GM12878 (cell line): ENCODE results near the gene SHROOM3. TPM values are rescaled to one million over a fixed set of nuclear protein-coding genes. Genes with fewer than 3 reads are reported as not detected.

Source experiments
- ATAC-seq: fragments of 200-7000 bp; cut with Tn5 transposase; 3 replicates; pipeline ENCODE4 v1.9.1; 2020; ENCODE audit warnings: mild to moderate bottlenecking, moderate library complexity
- BruUV-seq: library from RNA; stranded (reverse); fragments of 400-500 nt; replicated peaks from 2 replicates; lab custom pipeline; 2021; lab: Mats Ljungman, UMichigan
- CTCF ChIA-PET: fragments of 300-600 bp; sonication (Branson Sonifier 250); formaldehyde crosslinking; extraction: SDS; loops from one replicate; lab custom pipeline; 2021; ENCODE audit warnings: inconsistent platforms; lab: Yijun Ruan, JAX
- POLR2A ChIA-PET: fragments of 350-600 bp; formaldehyde crosslinking; extraction: SDS; loops from one replicate; lab custom pipeline; 2021; ENCODE audit warnings: inconsistent platforms; lab: Charles Lee
- RAD21 ChIA-PET: fragments of 300-600 bp; sonication (Branson Sonifier 250); formaldehyde crosslinking; loops from one replicate; lab custom pipeline; 2023; ENCODE audit warnings: antibody characterized with exemption; ENCODE audit not compliant: unreplicated experiment; lab: Charles Lee
- SMC1A ChIA-PET: fragments of 300-600 bp; sonication (Branson Sonifier 250); formaldehyde crosslinking; loops from one replicate; lab custom pipeline; 2023; ENCODE audit not compliant: unreplicated experiment, uncharacterized antibody; lab: Charles Lee
- DNase-seq: peaks from one replicate; pipeline ENCODE4 v3.0.0-alpha.2; 2011; ENCODE audit warnings: low read depth, low spot score
- FAIRE-seq: peaks from 3 replicates; lab custom pipeline; 2011; peaks lifted over from hg19 to GRCh38; lab: Jason Lieb, UNC
- H2AFZ ChIP-seq: 2 replicates; pipeline ENCODE4 v1.6.0; 2011; ENCODE audit warnings: low read depth, low read length, control low read depth; ENCODE audit not compliant: control insufficient read depth
- H3K27ac ChIP-seq: 2 replicates; pipeline ENCODE4 v1.5.1; 2011; ENCODE audit warnings: control low read depth; ENCODE audit not compliant: control insufficient read depth, insufficient read depth
- H3K27me3 ChIP-seq, 2 experiments: replicated peaks in 1 of 2; 2 replicates each; pipeline versions ENCODE4 v1.6.0 to v1.6.1; 2011; ENCODE audit warnings: low read length in 1 of 2; ENCODE audit not compliant: control insufficient read depth in 2 of 2, insufficient read depth in 2 of 2
- H3K36me3 ChIP-seq, 2 experiments: 2 replicates each; pipeline ENCODE4 v1.5.1; 2011; ENCODE audit warnings: low read length in 1 of 2; ENCODE audit not compliant: control insufficient read depth in 2 of 2, insufficient read depth in 2 of 2
- H3K4me1 ChIP-seq: 2 replicates; pipeline ENCODE4 v1.6.1; 2011; ENCODE audit warnings: mild to moderate bottlenecking, low read length, moderate library complexity, mixed read lengths; ENCODE audit not compliant: control insufficient read depth, insufficient read depth
- H3K4me2 ChIP-seq: 2 replicates; pipeline ENCODE4 v1.6.0; 2011; ENCODE audit warnings: control low read depth; ENCODE audit not compliant: control insufficient read depth, insufficient read depth
- H3K4me3 ChIP-seq: fragments of 200-600 bp; sonication (generic); 2 replicates; pipeline ENCODE4 v1.5.1; 2016
- H3K79me2 ChIP-seq: 2 replicates; pipeline ENCODE4 v1.6.0; 2011; ENCODE audit warnings: low read length; ENCODE audit not compliant: control insufficient read depth, insufficient read depth
- H3K9ac ChIP-seq: 2 replicates; pipeline ENCODE4 v1.8.0; 2011; ENCODE audit warnings: low read length, control low read depth, mixed read lengths; ENCODE audit not compliant: control insufficient read depth, insufficient read depth
- H3K9me3 ChIP-seq: replicated peaks from 3 replicates; pipeline ENCODE4 v1.5.1; 2011; ENCODE audit warnings: mild to moderate bottlenecking, low read length; ENCODE audit not compliant: control insufficient read depth, insufficient read depth
- H4K20me1 ChIP-seq: 2 replicates; pipeline ENCODE4 v1.6.0; 2011; ENCODE audit not compliant: control insufficient read depth, insufficient read depth
- ASH2L ChIP-seq: fragments of 300-600, 200-600 bp; sonication (generic); IDR thresholded peaks from 2 replicates; pipeline ENCODE4 v1.6.1; 2017; ENCODE audit warnings: low read depth, mild to moderate bottlenecking, borderline replicate concordance
- BACH1 ChIP-seq: fragments of 450-650 bp; IDR thresholded peaks from 2 replicates; pipeline ENCODE4 v1.6.1; 2017; ENCODE audit warnings: mild to moderate bottlenecking, borderline replicate concordance
- CHD2 ChIP-seq: IDR thresholded peaks from 2 replicates; pipeline ENCODE4 v1.6.1; 2011; ENCODE audit warnings: low read depth, low read length, improper control_type of control experiment, borderline replicate concordance
- DPF2 ChIP-seq: fragments of 450-650 bp; IDR thresholded peaks from 2 replicates; pipeline ENCODE4 v1.6.1; 2017; ENCODE audit warnings: mild to moderate bottlenecking
- FOXM1 ChIP-seq: IDR thresholded peaks from 2 replicates; pipeline ENCODE4 v1.6.1; 2012; ENCODE audit warnings: low read depth, mild to moderate bottlenecking, inconsistent platforms, low read length, moderate library complexity
- GABPA ChIP-seq: IDR thresholded peaks from 2 replicates; pipeline ENCODE4 v1.6.1; 2014; ENCODE audit warnings: antibody characterized with exemption, low read depth, mild to moderate bottlenecking, inconsistent platforms
- HDGF ChIP-seq: fragments of 450-650 bp; IDR thresholded peaks from 2 replicates; pipeline ENCODE4 v1.6.1; 2016; ENCODE audit warnings: antibody characterized with exemption
- IRF4 ChIP-seq: IDR thresholded peaks from 2 replicates; pipeline ENCODE4 v1.6.1; 2011; ENCODE audit warnings: low read depth, low read length
- MAX ChIP-seq: IDR thresholded peaks from 2 replicates; pipeline ENCODE4 v1.6.1; 2012; ENCODE audit warnings: low read depth, low read length, improper control_type of control experiment
- MYC ChIP-seq: IDR thresholded peaks from 2 replicates; pipeline ENCODE4 v1.6.1; 2011; ENCODE audit warnings: mild to moderate bottlenecking, low read length, moderate library complexity, inconsistent platforms; ENCODE audit not compliant: insufficient read depth, insufficient replicate concordance, insufficient read length, severe bottlenecking
- NR2F1 ChIP-seq: fragments of 450-650 bp; conservative IDR thresholded peaks from 2 replicates; pipeline ENCODE4 v1.6.1; 2017; ENCODE audit warnings: mild to moderate bottlenecking
- PRDM15 ChIP-seq: fragments of 450-650 bp; formaldehyde crosslinking; IDR thresholded peaks from 2 replicates; pipeline ENCODE4 v1.4.0; 2020; ENCODE audit warnings: mild to moderate bottlenecking, moderate library complexity
- RCOR1 ChIP-seq: conservative IDR thresholded peaks from 2 replicates; pipeline ENCODE4 v1.6.1; 2012; ENCODE audit warnings: low read depth, low read length, improper control_type of control experiment
- SP1 ChIP-seq: IDR thresholded peaks from one replicate; pipeline ENCODE4 v1.6.1; 2011; ENCODE audit warnings: low read depth, low read length
- SRF ChIP-seq, 2 experiments: IDR thresholded peaks; 2 replicates each; pipeline ENCODE4 v1.6.1; 2011; ENCODE audit warnings: low read depth in 2 of 2, low read length in 2 of 2, mild to moderate bottlenecking in 1 of 2, moderate library complexity in 1 of 2
- WGBS: methylation state at CpG from one replicate; pipeline ENCODE4 v1.1.6; 2016; ENCODE audit warnings: low lambda C conversion rate; ENCODE audit not compliant: insufficient replicate concordance, insufficient coverage; ENCODE audit errors: missing lambda C conversion rate; 5-methylcytosine and 5-hydroxymethylcytosine counted together
- in situ Hi-C: fragments of 300-500 bp; cut with MboI; formaldehyde crosslinking; loops from 9 replicates; pipeline ENCODE4 v1.14.3; 2018; ENCODE audit warnings: mixed read lengths
- intact Hi-C: fragments of 100-400 bp; cut with micrococcal nuclease; formaldehyde crosslinking; loops from one replicate; pipeline ENCODE4 v1.14.2; 2022; ENCODE audit not compliant: unreplicated experiment
- polyA plus RNA-seq, 11 experiments: library from polyadenylated mRNA; depleted of rRNA in 4 of 11; unstranded in 6 of 11; stranded (reverse) in 5 of 11; fragments of >200 nt; fragmentation: Nextera tagmentation in 4 of 11; fragmentation: Illumina TruSeq in 1 of 11; extraction: Ambion mirVana in 4 of 11; extraction: Trizol in 1 of 11; gene quantifications; 1 replicate in 1 of 11; 2 replicates in 10 of 11; pipeline versions ENCODE4 v1.2.1 to v1.2.3, GENCODE V29; 2011 to 2016; ENCODE audit warnings: inconsistent platforms in 2 of 11, missing spikeins in 2 of 11, low read depth in 1 of 11
- total RNA-seq, 4 experiments: library from RNA; depleted of rRNA in 3 of 4; stranded (reverse); fragments of >200 nt in 3 of 4; fragmentation: Illumina TruSeq in 1 of 4; extraction: Trizol in 1 of 4; gene quantifications; 2 replicates each; pipeline versions ENCODE4 v1.2.1 to v1.2.3, GENCODE V29; 2013 to 2021
- TF ChIP-seq, protein P1 (sequence below): fragments of 450-650 bp; IDR thresholded peaks from 2 replicates; pipeline ENCODE4 v1.6.1; 2017; ENCODE audit warnings: mild to moderate bottlenecking, moderate library complexity

Gene SHROOM3
- total and polyA plus RNA-seq, 10 of the 15 experiments (the other 5 are each of a cell fraction or from before 2014, with no cell fraction given): under 0.01 to 0.29 (median 0.08) TPM; not detected in 1

GRCh38 chr4:76821641-76822040, 386.6 kb downstream of the SHROOM3 start:
- FAIRE-seq (no peak), DNase-seq (no peak), ATAC-seq (no peak)
- in situ Hi-C loops (no loop called here), intact Hi-C loops (no loop called here)
- CTCF ChIA-PET: interaction anchor here (0.5 kb wide), 1 partner anchor 160 kb away, joined by 4 read pairs; no protein-coding TSS in a partner anchor
- no TSS peak for BruUV-seq
- Histone ChIP-seq H3K27ac (no peak overlapping the region), H2AFZ (no peak overlapping the region), H3K4me1 (no peaks in the 10 kb centered on the region), H3K9me3 (no peaks in the 10 kb centered on the region), H3K4me2 (no peak overlapping the region), H3K36me3 (no peaks in the 10 kb centered on the region), H3K9ac (no peak overlapping the region), H3K79me2 (no peaks in the 10 kb centered on the region), H4K20me1 (no peaks in the 10 kb centered on the region), H3K4me3 (no peak overlapping the region), H3K27me3 (no peaks in the 10 kb centered on the region)
- POLR2A ChIA-PET: no interaction called here
- SMC1A ChIA-PET: no interaction called here
- 0% methylated on average over 1 of the region's 1 CpG for WGBS
- RAD21 ChIA-PET: no interaction called here
- TF ChIP-seq RCOR1 (no peak), HDGF (no peak), MAX (no peak), CHD2 (no peak), SP1 (no peak), NR2F1 (no peak), IRF4 (no peak), DPF2 (no peak), BACH1 (no peak), MYC (no peak), FOXM1 (no peak), ASH2L (no peak), SRF (IDR thresholded peaks at IDR 0.05; ENCODE audit: low read depth in 2 of 2, low read length in 2 of 2) (no peak), GABPA (no peak), PRDM15 (CRISPR knock-in tag) (no peak)
- TF ChIP-seq, protein P1, sequence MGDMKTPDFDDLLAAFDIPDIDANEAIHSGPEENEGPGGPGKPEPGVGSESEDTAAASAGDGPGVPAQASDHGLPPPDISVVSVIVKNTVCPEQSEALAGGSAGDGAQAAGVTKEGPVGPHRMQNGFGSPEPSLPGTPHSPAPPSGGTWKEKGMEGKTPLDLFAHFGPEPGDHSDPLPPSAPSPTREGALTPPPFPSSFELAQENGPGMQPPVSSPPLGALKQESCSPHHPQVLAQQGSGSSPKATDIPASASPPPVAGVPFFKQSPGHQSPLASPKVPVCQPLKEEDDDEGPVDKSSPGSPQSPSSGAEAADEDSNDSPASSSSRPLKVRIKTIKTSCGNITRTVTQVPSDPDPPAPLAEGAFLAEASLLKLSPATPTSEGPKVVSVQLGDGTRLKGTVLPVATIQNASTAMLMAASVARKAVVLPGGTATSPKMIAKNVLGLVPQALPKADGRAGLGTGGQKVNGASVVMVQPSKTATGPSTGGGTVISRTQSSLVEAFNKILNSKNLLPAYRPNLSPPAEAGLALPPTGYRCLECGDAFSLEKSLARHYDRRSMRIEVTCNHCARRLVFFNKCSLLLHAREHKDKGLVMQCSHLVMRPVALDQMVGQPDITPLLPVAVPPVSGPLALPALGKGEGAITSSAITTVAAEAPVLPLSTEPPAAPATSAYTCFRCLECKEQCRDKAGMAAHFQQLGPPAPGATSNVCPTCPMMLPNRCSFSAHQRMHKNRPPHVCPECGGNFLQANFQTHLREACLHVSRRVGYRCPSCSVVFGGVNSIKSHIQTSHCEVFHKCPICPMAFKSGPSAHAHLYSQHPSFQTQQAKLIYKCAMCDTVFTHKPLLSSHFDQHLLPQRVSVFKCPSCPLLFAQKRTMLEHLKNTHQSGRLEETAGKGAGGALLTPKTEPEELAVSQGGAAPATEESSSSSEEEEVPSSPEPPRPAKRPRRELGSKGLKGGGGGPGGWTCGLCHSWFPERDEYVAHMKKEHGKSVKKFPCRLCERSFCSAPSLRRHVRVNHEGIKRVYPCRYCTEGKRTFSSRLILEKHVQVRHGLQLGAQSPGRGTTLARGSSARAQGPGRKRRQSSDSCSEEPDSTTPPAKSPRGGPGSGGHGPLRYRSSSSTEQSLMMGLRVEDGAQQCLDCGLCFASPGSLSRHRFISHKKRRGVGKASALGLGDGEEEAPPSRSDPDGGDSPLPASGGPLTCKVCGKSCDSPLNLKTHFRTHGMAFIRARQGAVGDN: no peak
